BJ (cell line): Measurements from ENCODE around the gene NTRK3. TPM values are rescaled to one million over a fixed set of nuclear protein-coding genes. Genes with fewer than 3 reads are reported as not detected.

Experiments used
- CTCF ChIA-PET: fragments of 350-600 bp; formaldehyde crosslinking; extraction: SDS; loops from one replicate; lab custom pipeline; 2021; ENCODE audit warnings: antibody characterized with exemption, inconsistent platforms; lab: Yijun Ruan, JAX
- POLR2A ChIA-PET: fragments of 300-600 bp; sonication (Branson Sonifier 250); formaldehyde crosslinking; extraction: SDS; loops from one replicate; lab custom pipeline; 2021; ENCODE audit warnings: antibody characterized with exemption; lab: Charles Lee
- DNase-seq: peaks from one replicate; pipeline ENCODE4 v3.0.0-alpha.2; 2011; ENCODE audit warnings: low read depth
- H3K27me3 ChIP-seq: 2 replicates; pipeline ENCODE4 v1.6.0; 2011; ENCODE audit warnings: low read length; ENCODE audit not compliant: control insufficient read depth, insufficient read depth
- H3K36me3 ChIP-seq: 2 replicates; pipeline ENCODE4 v1.5.1; 2011; ENCODE audit warnings: low read length; ENCODE audit not compliant: control insufficient read depth, insufficient read depth
- H3K4me3 ChIP-seq: 2 replicates; pipeline ENCODE4 v1.5.1; 2011; ENCODE audit warnings: low read depth, mild to moderate bottlenecking, control low read depth, low read length
- polyA plus RNA-seq: library from polyadenylated mRNA; depleted of rRNA; stranded (reverse); fragments of >200 nt; gene quantifications from 2 replicates; pipeline ENCODE4 v1.2.3, GENCODE V29; 2011
- TF ChIP-seq, protein P1 (sequence below): IDR thresholded peaks from 2 replicates; pipeline ENCODE4 v1.5.1; 2011; ENCODE audit warnings: low read depth, mild to moderate bottlenecking, control low read depth, inconsistent platforms, low read length, moderate library complexity; ENCODE audit not compliant: insufficient read depth

Gene NTRK3
- polyA plus RNA-seq, 1 experiment, result 0.12 TPM

DNA sequence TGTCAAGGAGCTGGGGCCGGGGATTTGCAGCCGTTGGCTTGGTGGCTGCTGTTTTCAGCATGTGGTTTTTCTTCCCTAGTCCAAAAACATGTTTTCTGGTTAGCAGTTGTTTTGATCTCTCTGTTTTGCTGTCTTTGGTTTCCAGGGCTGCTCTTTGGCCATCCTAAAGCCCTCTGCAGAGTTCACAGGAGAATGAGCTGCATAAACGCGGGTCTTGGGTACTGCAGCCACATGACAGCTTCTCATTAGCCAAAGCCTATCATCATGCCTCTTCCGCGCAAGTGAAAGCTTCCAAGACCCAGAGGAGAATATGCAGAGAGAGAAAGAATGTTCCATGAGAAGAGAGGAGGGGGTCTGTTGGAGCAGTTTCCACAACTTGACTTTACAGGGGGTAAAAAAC is 138.5 kb downstream of the NTRK3 start:
- DNase-seq, result no peak
- H3K4me3 ChIP-seq, result no peak overlapping the region
- TF ChIP-seq, protein P1, sequence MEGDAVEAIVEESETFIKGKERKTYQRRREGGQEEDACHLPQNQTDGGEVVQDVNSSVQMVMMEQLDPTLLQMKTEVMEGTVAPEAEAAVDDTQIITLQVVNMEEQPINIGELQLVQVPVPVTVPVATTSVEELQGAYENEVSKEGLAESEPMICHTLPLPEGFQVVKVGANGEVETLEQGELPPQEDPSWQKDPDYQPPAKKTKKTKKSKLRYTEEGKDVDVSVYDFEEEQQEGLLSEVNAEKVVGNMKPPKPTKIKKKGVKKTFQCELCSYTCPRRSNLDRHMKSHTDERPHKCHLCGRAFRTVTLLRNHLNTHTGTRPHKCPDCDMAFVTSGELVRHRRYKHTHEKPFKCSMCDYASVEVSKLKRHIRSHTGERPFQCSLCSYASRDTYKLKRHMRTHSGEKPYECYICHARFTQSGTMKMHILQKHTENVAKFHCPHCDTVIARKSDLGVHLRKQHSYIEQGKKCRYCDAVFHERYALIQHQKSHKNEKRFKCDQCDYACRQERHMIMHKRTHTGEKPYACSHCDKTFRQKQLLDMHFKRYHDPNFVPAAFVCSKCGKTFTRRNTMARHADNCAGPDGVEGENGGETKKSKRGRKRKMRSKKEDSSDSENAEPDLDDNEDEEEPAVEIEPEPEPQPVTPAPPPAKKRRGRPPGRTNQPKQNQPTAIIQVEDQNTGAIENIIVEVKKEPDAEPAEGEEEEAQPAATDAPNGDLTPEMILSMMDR, result no peak
- no peaks in the 10 kb centered on the region for H3K27me3 ChIP-seq
- no peaks in the 10 kb centered on the region for H3K36me3 ChIP-seq
- POLR2A ChIA-PET, result no interaction called here
- CTCF ChIA-PET, result no interaction called here

DNA sequence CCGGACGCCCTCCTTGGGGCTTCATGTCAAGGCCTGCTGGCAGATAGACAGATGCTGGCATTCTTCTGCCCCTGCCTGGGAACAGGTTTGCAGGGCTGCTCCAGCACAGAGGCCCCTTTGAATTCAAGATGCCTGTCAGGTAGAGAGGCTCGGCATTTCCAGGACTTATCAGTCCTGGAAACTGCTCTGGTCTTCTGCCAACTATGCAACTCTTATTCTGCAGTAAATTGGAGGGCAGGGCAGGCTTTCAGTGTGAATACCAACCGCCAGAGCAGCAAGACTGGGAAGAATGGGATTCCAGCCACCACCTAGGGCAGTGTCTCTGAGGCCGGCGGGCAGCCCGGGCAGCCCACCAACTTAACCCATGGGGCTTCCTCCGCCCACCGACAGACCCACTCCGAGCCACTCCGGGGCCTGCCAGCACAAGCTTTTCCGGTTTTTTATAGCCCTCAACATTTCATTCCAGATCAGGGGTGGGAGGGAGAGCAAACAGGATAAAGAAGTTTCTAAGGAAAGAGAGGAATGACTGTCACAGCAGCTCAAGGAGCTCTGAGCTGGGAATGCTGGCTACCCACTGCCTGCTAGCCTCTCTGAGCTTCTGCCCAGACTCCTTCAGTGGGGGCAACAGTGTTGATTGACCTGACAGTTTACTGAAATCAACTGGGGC is 140.9 kb downstream of the NTRK3 start:
- DNase-seq, result no peak
- POLR2A ChIA-PET, result no interaction called here
- CTCF ChIA-PET, result no interaction called here
- Histone ChIP-seq H3K4me3 (no peak overlapping the region), H3K36me3 (no peaks in the 10 kb centered on the region), H3K27me3 (no peaks in the 10 kb centered on the region)
- TF ChIP-seq, protein P1, result no peak

DNA sequence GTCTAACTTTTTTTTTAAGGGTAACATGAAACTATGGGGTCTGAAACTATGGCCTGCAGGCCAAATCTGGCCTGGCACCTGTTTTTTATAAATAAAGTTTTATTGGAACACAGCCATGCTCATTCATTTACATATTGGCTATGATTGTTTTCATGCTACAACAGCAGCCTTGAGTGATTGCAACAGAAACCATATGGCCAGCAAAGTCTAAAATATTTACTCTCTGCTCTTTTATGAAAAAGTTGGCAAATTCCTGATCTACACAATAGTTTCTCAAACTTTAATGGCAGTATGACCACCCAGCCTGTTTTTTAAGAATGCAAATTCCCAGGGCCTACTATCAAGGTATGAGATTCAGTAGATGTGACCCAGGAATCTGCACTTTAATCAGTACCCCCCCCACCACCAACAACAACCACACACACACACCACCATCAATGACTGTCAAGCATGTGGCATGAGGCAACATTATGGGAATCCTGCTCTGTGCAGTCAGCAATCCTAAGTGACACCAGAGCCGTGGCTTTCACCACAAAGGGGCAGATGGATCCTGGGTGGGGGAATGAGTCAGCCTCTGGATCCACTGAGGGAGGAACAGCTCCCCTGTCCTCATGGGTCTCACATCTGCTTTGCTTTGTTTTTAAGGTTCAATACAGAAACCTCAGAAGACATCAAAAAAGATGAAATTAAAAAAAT is 142.8 kb downstream of the NTRK3 start:
- DNase-seq, result no peak
- ChIA-PET POLR2A (no interaction called here), CTCF (no interaction called here)
- H3K4me3 ChIP-seq, result no peak overlapping the region
- TF ChIP-seq, protein P1, result no peak
- no peaks in the 10 kb centered on the region for H3K27me3 ChIP-seq
- H3K36me3 ChIP-seq, result no peaks in the 10 kb centered on the region

DNA sequence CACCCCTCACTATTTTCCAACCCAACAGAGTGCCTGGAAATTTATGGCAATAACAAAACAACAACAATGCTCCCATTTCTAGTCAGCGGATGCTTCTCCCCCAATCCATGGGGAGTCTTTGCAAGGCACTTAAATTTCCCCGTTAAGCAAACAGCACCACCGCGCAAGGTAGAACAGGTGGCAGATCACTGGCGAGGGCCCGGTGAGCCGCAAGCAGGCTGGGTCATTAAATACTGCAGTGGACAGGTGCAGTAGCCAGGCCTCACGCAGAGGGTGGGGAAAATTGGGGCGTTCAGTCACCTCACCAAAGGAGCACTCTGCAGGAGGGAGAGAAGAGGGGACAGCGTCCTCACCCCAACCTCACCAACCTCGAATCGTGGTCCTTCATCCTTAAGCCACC is 147.5 kb downstream of the NTRK3 start:
- no peaks in the 10 kb centered on the region for H3K27me3 ChIP-seq
- ChIA-PET POLR2A (no interaction called here), CTCF (no interaction called here)
- no peak for DNase-seq
- TF ChIP-seq, protein P1, result no peak
- no peaks in the 10 kb centered on the region for H3K36me3 ChIP-seq
- no peak overlapping the region for H3K4me3 ChIP-seq

DNA sequence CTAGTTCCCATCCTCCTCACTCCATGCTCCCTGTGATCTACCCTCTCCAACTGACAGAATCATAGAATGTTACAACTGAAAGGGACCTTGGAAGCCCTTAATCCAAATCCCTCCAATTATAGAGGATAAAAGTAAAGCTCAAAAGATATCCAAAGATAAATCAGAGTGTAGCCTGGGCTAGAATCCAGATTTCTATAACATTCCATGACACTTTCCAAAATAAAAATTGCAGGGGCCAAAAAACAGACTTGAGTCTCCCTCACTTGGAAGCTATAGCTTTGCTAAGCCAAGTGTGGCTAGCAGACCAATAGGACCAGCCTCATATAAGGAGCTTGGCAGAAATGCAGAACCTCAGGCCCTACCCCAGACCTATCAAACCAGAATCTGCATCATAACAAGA is 148.1 kb downstream of the NTRK3 start:
- CTCF ChIA-PET, result no interaction called here
- DNase-seq, result no peak

More for the DNA sequence above, 148.1 kb downstream of the NTRK3 start:
- H3K4me3 ChIP-seq, result no peak overlapping the region
- no peaks in the 10 kb centered on the region for H3K27me3 ChIP-seq
- TF ChIP-seq, protein P1, result no peak
- H3K36me3 ChIP-seq, result no peaks in the 10 kb centered on the region
- POLR2A ChIA-PET, result no interaction called here
